Measurements from ENCODE around the gene DAP3. TPM values are rescaled to one million over a fixed set of nuclear protein-coding genes. Genes with fewer than 3 reads are reported as not detected.

The DAP3 gene
- total and polyA plus RNA-seq, 2 of the 8 experiments (the other 6 are each of a cell fraction or from before 2014, with no cell fraction given): 66.3 to 87.1 TPM

DNA sequence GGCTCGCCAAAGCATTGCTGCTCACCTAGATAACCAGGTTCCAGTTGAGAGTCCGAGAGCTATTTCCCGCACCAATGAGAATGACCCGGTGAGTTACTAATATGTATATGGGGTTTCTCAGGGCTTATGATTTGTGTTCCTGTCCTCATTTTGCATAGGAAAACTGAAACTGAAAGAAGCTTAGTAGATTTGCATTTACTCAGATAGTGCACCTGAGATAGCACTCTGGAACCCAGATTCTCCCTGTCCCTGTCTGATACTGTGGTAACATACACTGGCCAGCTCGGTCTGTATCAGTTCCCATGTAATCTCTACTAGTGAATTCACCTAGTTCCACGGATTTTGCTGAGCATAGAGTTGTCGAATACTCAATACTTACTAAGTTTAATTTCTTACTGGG, 28.1 kb downstream of the DAP3 start (continued):
- TF ChIP-seq, protein P1, sequence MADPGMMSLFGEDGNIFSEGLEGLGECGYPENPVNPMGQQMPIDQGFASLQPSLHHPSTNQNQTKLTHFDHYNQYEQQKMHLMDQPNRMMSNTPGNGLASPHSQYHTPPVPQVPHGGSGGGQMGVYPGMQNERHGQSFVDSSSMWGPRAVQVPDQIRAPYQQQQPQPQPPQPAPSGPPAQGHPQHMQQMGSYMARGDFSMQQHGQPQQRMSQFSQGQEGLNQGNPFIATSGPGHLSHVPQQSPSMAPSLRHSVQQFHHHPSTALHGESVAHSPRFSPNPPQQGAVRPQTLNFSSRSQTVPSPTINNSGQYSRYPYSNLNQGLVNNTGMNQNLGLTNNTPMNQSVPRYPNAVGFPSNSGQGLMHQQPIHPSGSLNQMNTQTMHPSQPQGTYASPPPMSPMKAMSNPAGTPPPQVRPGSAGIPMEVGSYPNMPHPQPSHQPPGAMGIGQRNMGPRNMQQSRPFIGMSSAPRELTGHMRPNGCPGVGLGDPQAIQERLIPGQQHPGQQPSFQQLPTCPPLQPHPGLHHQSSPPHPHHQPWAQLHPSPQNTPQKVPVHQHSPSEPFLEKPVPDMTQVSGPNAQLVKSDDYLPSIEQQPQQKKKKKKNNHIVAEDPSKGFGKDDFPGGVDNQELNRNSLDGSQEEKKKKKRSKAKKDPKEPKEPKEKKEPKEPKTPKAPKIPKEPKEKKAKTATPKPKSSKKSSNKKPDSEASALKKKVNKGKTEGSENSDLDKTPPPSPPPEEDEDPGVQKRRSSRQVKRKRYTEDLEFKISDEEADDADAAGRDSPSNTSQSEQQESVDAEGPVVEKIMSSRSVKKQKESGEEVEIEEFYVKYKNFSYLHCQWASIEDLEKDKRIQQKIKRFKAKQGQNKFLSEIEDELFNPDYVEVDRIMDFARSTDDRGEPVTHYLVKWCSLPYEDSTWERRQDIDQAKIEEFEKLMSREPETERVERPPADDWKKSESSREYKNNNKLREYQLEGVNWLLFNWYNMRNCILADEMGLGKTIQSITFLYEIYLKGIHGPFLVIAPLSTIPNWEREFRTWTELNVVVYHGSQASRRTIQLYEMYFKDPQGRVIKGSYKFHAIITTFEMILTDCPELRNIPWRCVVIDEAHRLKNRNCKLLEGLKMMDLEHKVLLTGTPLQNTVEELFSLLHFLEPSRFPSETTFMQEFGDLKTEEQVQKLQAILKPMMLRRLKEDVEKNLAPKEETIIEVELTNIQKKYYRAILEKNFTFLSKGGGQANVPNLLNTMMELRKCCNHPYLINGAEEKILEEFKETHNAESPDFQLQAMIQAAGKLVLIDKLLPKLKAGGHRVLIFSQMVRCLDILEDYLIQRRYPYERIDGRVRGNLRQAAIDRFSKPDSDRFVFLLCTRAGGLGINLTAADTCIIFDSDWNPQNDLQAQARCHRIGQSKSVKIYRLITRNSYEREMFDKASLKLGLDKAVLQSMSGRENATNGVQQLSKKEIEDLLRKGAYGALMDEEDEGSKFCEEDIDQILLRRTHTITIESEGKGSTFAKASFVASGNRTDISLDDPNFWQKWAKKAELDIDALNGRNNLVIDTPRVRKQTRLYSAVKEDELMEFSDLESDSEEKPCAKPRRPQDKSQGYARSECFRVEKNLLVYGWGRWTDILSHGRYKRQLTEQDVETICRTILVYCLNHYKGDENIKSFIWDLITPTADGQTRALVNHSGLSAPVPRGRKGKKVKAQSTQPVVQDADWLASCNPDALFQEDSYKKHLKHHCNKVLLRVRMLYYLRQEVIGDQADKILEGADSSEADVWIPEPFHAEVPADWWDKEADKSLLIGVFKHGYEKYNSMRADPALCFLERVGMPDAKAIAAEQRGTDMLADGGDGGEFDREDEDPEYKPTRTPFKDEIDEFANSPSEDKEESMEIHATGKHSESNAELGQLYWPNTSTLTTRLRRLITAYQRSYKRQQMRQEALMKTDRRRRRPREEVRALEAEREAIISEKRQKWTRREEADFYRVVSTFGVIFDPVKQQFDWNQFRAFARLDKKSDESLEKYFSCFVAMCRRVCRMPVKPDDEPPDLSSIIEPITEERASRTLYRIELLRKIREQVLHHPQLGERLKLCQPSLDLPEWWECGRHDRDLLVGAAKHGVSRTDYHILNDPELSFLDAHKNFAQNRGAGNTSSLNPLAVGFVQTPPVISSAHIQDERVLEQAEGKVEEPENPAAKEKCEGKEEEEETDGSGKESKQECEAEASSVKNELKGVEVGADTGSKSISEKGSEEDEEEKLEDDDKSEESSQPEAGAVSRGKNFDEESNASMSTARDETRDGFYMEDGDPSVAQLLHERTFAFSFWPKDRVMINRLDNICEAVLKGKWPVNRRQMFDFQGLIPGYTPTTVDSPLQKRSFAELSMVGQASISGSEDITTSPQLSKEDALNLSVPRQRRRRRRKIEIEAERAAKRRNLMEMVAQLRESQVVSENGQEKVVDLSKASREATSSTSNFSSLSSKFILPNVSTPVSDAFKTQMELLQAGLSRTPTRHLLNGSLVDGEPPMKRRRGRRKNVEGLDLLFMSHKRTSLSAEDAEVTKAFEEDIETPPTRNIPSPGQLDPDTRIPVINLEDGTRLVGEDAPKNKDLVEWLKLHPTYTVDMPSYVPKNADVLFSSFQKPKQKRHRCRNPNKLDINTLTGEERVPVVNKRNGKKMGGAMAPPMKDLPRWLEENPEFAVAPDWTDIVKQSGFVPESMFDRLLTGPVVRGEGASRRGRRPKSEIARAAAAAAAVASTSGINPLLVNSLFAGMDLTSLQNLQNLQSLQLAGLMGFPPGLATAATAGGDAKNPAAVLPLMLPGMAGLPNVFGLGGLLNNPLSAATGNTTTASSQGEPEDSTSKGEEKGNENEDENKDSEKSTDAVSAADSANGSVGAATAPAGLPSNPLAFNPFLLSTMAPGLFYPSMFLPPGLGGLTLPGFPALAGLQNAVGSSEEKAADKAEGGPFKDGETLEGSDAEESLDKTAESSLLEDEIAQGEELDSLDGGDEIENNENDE (IDR thresholded peaks at IDR 0.05; ENCODE audit: insufficient replicate concordance, low read length): no peak
- no peak for TF ChIP-seq HDAC6 (IDR thresholded peaks at IDR 0.05; ENCODE audit: low read depth, low read length)
- TF ChIP-seq SIN3A (conservative IDR thresholded peaks at IDR 0.05 in 1 of 2, IDR thresholded peaks at IDR 0.05 in 1 of 2; ENCODE audit: low read depth in 1 of 2, low read length in 2 of 2): no peak
- TF ChIP-seq EP300 (IDR thresholded peaks at IDR 0.05; ENCODE audit: borderline replicate concordance in 1 of 2, low read depth in 2 of 2, low read length in 2 of 2): no peak
- no peak for TF ChIP-seq SP2 (IDR thresholded peaks at IDR 0.05; ENCODE audit: low read length)
- TF ChIP-seq RNF2 (IDR thresholded peaks at IDR 0.05; ENCODE audit: borderline replicate concordance, low read depth, low read length, missing control alignments, poor library complexity, severe bottlenecking): no peak
- TF ChIP-seq, protein P2, sequence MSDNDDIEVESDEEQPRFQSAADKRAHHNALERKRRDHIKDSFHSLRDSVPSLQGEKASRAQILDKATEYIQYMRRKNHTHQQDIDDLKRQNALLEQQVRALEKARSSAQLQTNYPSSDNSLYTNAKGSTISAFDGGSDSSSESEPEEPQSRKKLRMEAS (IDR thresholded peaks at IDR 0.05): no peak
